Activated T-helper 2 cell treated with anti-CD3 and anti-CD28 coated beads, Interferon-gamma antibody, Interleukin-2, Interleukin-4, amounts not matched to agents 10 μg/mL and 5 μg/mL and 100 μg/mL, durations not matched to agents 14 hours and 24 hours and 36 hours (primary cell): ENCODE measurements around the gene ZMYND19. TPM values are rescaled to one million over a fixed set of nuclear protein-coding genes. Genes with fewer than 3 reads are reported as not detected.

Experiments used
- DNase-seq: peaks from one replicate; pipeline ENCODE4 v3.0.0; 2021; ENCODE audit warnings: low spot score
- H3K27ac Mint-ChIP-seq: one replicate; pipeline ENCODE4 v1.8.0; 2021; ENCODE audit warnings: mixed read lengths
- H3K27me3 Mint-ChIP-seq: one replicate; pipeline ENCODE4 v1.8.0; 2021; ENCODE audit warnings: low read depth, mixed read lengths
- H3K36me3 Mint-ChIP-seq: one replicate; pipeline ENCODE4 v1.8.0; 2021; ENCODE audit warnings: low read depth, mixed read lengths
- H3K4me1 Mint-ChIP-seq: one replicate; pipeline ENCODE4 v1.8.0; 2021; ENCODE audit warnings: low read depth, mixed read lengths
- H3K4me3 Mint-ChIP-seq: one replicate; pipeline ENCODE4 v1.8.0; 2021; ENCODE audit warnings: low read depth, mild to moderate bottlenecking, moderate library complexity, mixed read lengths
- H3K9me3 Mint-ChIP-seq: one replicate; pipeline ENCODE4 v1.8.0; 2021; ENCODE audit warnings: mixed read lengths
- intact Hi-C: fragments of 100-400 bp; cut with micrococcal nuclease; formaldehyde crosslinking; loops from one replicate; pipeline ENCODE4 v1.15.1; 2023
- total RNA-seq: library from RNA; stranded (reverse); gene quantifications from 2 replicates; pipeline ENCODE4 v1.2.3, GENCODE V29; 2022

ZMYND19 gene
- total RNA-seq, 1 donor from 2014 or later, result 72.4 TPM

- H3K4me3 Mint-ChIP-seq, result peak overlapping the region; percentile 24
- intact Hi-C loops, result no loop called here
- H3K27me3 Mint-ChIP-seq, result no peaks in the 10 kb centered on the region
- no peaks in the 10 kb centered on the region for H3K9me3 Mint-ChIP-seq
- peaks cover 29% of the 10 kb centered on the region for H3K4me1 Mint-ChIP-seq
- H3K27ac Mint-ChIP-seq, result no peak overlapping the region
- no peak for DNase-seq
- peaks cover 36% of the 10 kb centered on the region for H3K36me3 Mint-ChIP-seq
Observed at GRCh38 chr9:137621131-137621757, 30.9 kb upstream of the ZMYND19 start.

GRCh38 chr9:137620581-137620980 is 30.3 kb upstream of the ZMYND19 start:
- Mint-ChIP-seq H3K9me3 (no peaks in the 10 kb centered on the region), H3K27me3 (no peaks in the 10 kb centered on the region), H3K4me3 (peak overlapping the region; percentile 45), H3K4me1 (peaks cover 28% of the 10 kb centered on the region), H3K36me3 (peaks cover 39% of the 10 kb centered on the region), H3K27ac (no peak overlapping the region)
- DNase-seq, result no peak
- intact Hi-C loops, result no loop called here

- intact Hi-C loops, result no loop called here
- peaks cover 34% of the 10 kb centered on the region for H3K36me3 Mint-ChIP-seq
- no peak for DNase-seq
- peak overlapping the region; percentile 47 for H3K27ac Mint-ChIP-seq
- peak overlapping the region; percentile 84 for H3K4me3 Mint-ChIP-seq
- no peaks in the 10 kb centered on the region for H3K27me3 Mint-ChIP-seq
- peaks cover 23% of the 10 kb centered on the region for H3K4me1 Mint-ChIP-seq
- H3K9me3 Mint-ChIP-seq, result no peaks in the 10 kb centered on the region
Observed at GRCh38 chr9:137620048-137620405, 29.7 kb upstream of the ZMYND19 start.

- peak overlapping the region; percentile 84 for H3K4me3 Mint-ChIP-seq
- no peaks in the 10 kb centered on the region for H3K9me3 Mint-ChIP-seq
- DNase-seq, result no peak
- H3K36me3 Mint-ChIP-seq, result peaks cover 38% of the 10 kb centered on the region
- intact Hi-C loops, result loop anchor here (5.0 kb wide), 1 partner anchor 42 kb away; the partner anchor contains the start of gene DPH7
- H3K27ac Mint-ChIP-seq, result peak overlapping the region; percentile 47
- peaks cover 21% of the 10 kb centered on the region for H3K4me1 Mint-ChIP-seq
- no peaks in the 10 kb centered on the region for H3K27me3 Mint-ChIP-seq
Observed at GRCh38 chr9:137619240-137620047, 29.1 kb upstream of the ZMYND19 start.

- H3K36me3 Mint-ChIP-seq, result peaks cover 40% of the 10 kb centered on the region
- no peaks in the 10 kb centered on the region for H3K27me3 Mint-ChIP-seq
- peak within 1 kb of the TSS; percentile 87 for H3K4me3 Mint-ChIP-seq
- intact Hi-C loops, result loop anchor here (1.0 to 5.0 kb wide), 2 partner anchors 13 to 41 kb away; partner anchors contain the start of genes ARRDC1 and DPH7
- H3K27ac Mint-ChIP-seq, result peak within 1 kb of the TSS; percentile 87
- peak; percentile 89 for DNase-seq
- peaks cover 21% of the 10 kb centered on the region for H3K4me1 Mint-ChIP-seq
- H3K9me3 Mint-ChIP-seq, result no peaks in the 10 kb centered on the region
Observed at GRCh38 chr9:137618105-137619067, 28.1 kb upstream of the ZMYND19 start, which contains the start of gene EHMT1. Gene EHMT1 (plus strand): TSS chr9:137619005. CDS start chr9:137619029, 24 bp downstream.

GRCh38 chr9:137615387-137615871 is 25.1 kb upstream of the ZMYND19 start:
- intact Hi-C loops, result loop anchor here (5.0 kb wide), 1 partner anchor 38 kb away; the partner anchor contains the start of gene DPH7
- Mint-ChIP-seq H3K4me3 (no peak overlapping the region), H3K27me3 (no peaks in the 10 kb centered on the region), H3K27ac (no peak overlapping the region), H3K4me1 (peaks cover 10% of the 10 kb centered on the region), H3K9me3 (no peaks in the 10 kb centered on the region), H3K36me3 (peaks cover 36% of the 10 kb centered on the region)
- DNase-seq, result no peak

- intact Hi-C loops, result loop anchor here (5.0 kb wide), 1 partner anchor 38 kb away; the partner anchor contains the start of gene DPH7
- H3K27me3 Mint-ChIP-seq, result no peaks in the 10 kb centered on the region
- peaks cover 33% of the 10 kb centered on the region for H3K36me3 Mint-ChIP-seq
- DNase-seq, result no peak
- H3K9me3 Mint-ChIP-seq, result no peaks in the 10 kb centered on the region
- H3K4me1 Mint-ChIP-seq, result peaks cover 7% of the 10 kb centered on the region
- no peak overlapping the region for H3K27ac Mint-ChIP-seq
- H3K4me3 Mint-ChIP-seq, result no peak overlapping the region
Observed at GRCh38 chr9:137614631-137615386, 24.5 kb upstream of the ZMYND19 start.

- Mint-ChIP-seq H3K27ac (no peak overlapping the region), H3K27me3 (no peaks in the 10 kb centered on the region), H3K9me3 (no peaks in the 10 kb centered on the region), H3K36me3 (peaks cover 30% of the 10 kb centered on the region), H3K4me3 (no peak overlapping the region), H3K4me1 (peaks cover 7% of the 10 kb centered on the region)
- intact Hi-C loops, result no loop called here
- no peak for DNase-seq
Observed at GRCh38 chr9:137613738-137614523, 23.6 kb upstream of the ZMYND19 start.

- no peak for DNase-seq
- Mint-ChIP-seq H3K27ac (no peak overlapping the region), H3K9me3 (no peaks in the 10 kb centered on the region), H3K36me3 (peaks cover 30% of the 10 kb centered on the region), H3K4me3 (no peak overlapping the region), H3K27me3 (no peaks in the 10 kb centered on the region), H3K4me1 (peaks cover 7% of the 10 kb centered on the region)
- intact Hi-C loops, result no loop called here
Observed at GRCh38 chr9:137613259-137613658, 22.9 kb upstream of the ZMYND19 start.

GRCh38 chr9:137612741-137613142 is 22.4 kb upstream of the ZMYND19 start:
- Mint-ChIP-seq H3K36me3 (peaks cover 25% of the 10 kb centered on the region), H3K27me3 (no peaks in the 10 kb centered on the region), H3K4me1 (peaks cover 7% of the 10 kb centered on the region), H3K9me3 (no peaks in the 10 kb centered on the region), H3K4me3 (no peak overlapping the region), H3K27ac (no peak overlapping the region)
- DNase-seq, result no peak
- intact Hi-C loops, result no loop called here
